WTC11 (cell line): Measurements from ENCODE around the gene STAG1.
"Not testable (repeated sequence)": the region's sequence is repeated elsewhere in the genome, so short reads cannot be mapped to it uniquely, and the experiment has no call there.

Source experiments
- CTCF ChIP-seq: fragments of 200-600 bp; IDR thresholded peaks from 2 replicates; pipeline ENCODE4 v1.8.0; 2022; ENCODE audit warnings: antibody characterized with exemption
- JUN ChIP-seq: sonication (generic); formaldehyde crosslinking; IDR thresholded peaks from 2 replicates; pipeline ENCODE4 v1.8.0; 2023; ENCODE audit warnings: mild to moderate bottlenecking, missing genetic modification reagents

GRCh38 chr3:136758160-136759102 is 6.3 kb upstream of the STAG1 start:
- TF ChIP-seq CTCF = 0 out of 2 replicates have a peak, but pooled peaks have one; percentile 23
- not testable (repeated sequence) for TF ChIP-seq JUN (CRISPR knock-in tag)
